MCF 10A (cell line): ENCODE results near the gene NAPB. TPM values are rescaled to one million over a fixed set of nuclear protein-coding genes. Genes with fewer than 3 reads are reported as not detected.

ENCODE experiments used
- BruUV-seq: library from RNA; stranded (reverse); fragments of 400-500 nt; replicated peaks from 2 replicates; lab custom pipeline; 2021; lab: Mats Ljungman, UMichigan
- CTCF ChIA-PET: fragments of 300-600 bp; sonication (Branson Sonifier 250); formaldehyde crosslinking; extraction: SDS; loops from one replicate; lab custom pipeline; 2021; ENCODE audit warnings: antibody characterized with exemption, inconsistent platforms; lab: Yijun Ruan, JAX
- POLR2A ChIA-PET: fragments of 300-600, 350-650 bp; sonication (Branson Sonifier 250); formaldehyde crosslinking; extraction: SDS; loops from one replicate; lab custom pipeline; 2020; ENCODE audit warnings: antibody characterized with exemption, inconsistent platforms; lab: Yijun Ruan, JAX
- DNase-seq: peaks from one replicate; pipeline ENCODE4 v3.0.0-alpha.2; 2018; ENCODE audit not compliant: unreplicated experiment
- H3K27ac Mint-ChIP-seq: one replicate; pipeline ENCODE4 v1.8.0; 2022; ENCODE audit warnings: mild to moderate bottlenecking, low read depth, mixed read lengths; ENCODE audit not compliant: unreplicated experiment
- H3K27me3 Mint-ChIP-seq: one replicate; pipeline ENCODE4 v1.8.0; 2022; ENCODE audit warnings: mixed read lengths; ENCODE audit not compliant: insufficient read depth, unreplicated experiment
- H3K36me3 Mint-ChIP-seq: one replicate; pipeline ENCODE4 v1.8.0; 2022; ENCODE audit warnings: mild to moderate bottlenecking, moderate library complexity, mixed read lengths; ENCODE audit not compliant: insufficient read depth, unreplicated experiment
- H3K4me1 Mint-ChIP-seq: one replicate; pipeline ENCODE4 v1.8.0; 2022; ENCODE audit warnings: mixed read lengths; ENCODE audit not compliant: insufficient read depth, unreplicated experiment
- H3K4me3 Mint-ChIP-seq: one replicate; pipeline ENCODE4 v1.8.0; 2022; ENCODE audit warnings: mild to moderate bottlenecking, moderate library complexity, mixed read lengths; ENCODE audit not compliant: unreplicated experiment
- H3K9me3 Mint-ChIP-seq: one replicate; pipeline ENCODE4 v1.8.0; 2022; ENCODE audit warnings: mixed read lengths; ENCODE audit not compliant: unreplicated experiment
- CTCF ChIP-seq: fragments of 200-600 bp; IDR thresholded peaks from one replicate; pipeline ENCODE4 v1.8.0; 2022; ENCODE audit warnings: antibody characterized with exemption, mild to moderate bottlenecking; ENCODE audit not compliant: unreplicated experiment
- intact Hi-C: fragments of 100-400 bp; cut with micrococcal nuclease; formaldehyde crosslinking; loops from 2 replicates; pipeline ENCODE4 v1.14.1; 2022
- total RNA-seq: library from RNA; stranded (reverse); gene quantifications from 2 replicates; pipeline ENCODE4 v1.2.3, GENCODE V29; 2022

NAPB gene
- total RNA-seq, 1 experiment from 2014 or later = 9.6 TPM

GRCh38 chr20:23390091-23390774 lies 31.1 kb downstream of the NAPB start:
- no peak for DNase-seq
- H3K36me3 Mint-ChIP-seq = peaks cover 60% of the 10 kb centered on the region
- CTCF ChIA-PET = interaction anchor here (0.6 to 2.3 kb wide), 8 partner anchors 9 to 698 kb away, joined by 3 to 13 read pairs (median 4); no protein-coding TSS in a partner anchor
- no TSS peak for BruUV-seq
- no peaks in the 10 kb centered on the region for H3K27me3 Mint-ChIP-seq
- H3K4me3 Mint-ChIP-seq = no peak overlapping the region
- POLR2A ChIA-PET = interaction anchor here (0.6 to 2.2 kb wide), 4 partner anchors 14 to 343 kb away, joined by 3 to 7 read pairs (median 6); no protein-coding TSS in a partner anchor
- H3K27ac Mint-ChIP-seq = no peak overlapping the region
- intact Hi-C loops = no loop called here
- H3K9me3 Mint-ChIP-seq = no peaks in the 10 kb centered on the region
- TF ChIP-seq CTCF = no peak
- H3K4me1 Mint-ChIP-seq = no peaks in the 10 kb centered on the region

GRCh38 chr20:23387118-23387443 lies 34.2 kb downstream of the NAPB start:
- no peak overlapping the region for H3K27ac Mint-ChIP-seq
- ChIA-PET POLR2A (interaction anchor here (0.7 to 1.7 kb wide), 2 partner anchors 13 to 29 kb away, joined by 3 to 5 read pairs; no protein-coding TSS in a partner anchor), CTCF (interaction anchor here (1.1 to 1.9 kb wide), 2 partner anchors 11 to 281 kb away, joined by 3 to 6 read pairs; no protein-coding TSS in a partner anchor)
- H3K27me3 Mint-ChIP-seq = no peaks in the 10 kb centered on the region
- H3K4me1 Mint-ChIP-seq = no peaks in the 10 kb centered on the region
- no TSS peak for BruUV-seq
- peaks cover 58% of the 10 kb centered on the region for H3K36me3 Mint-ChIP-seq
- H3K4me3 Mint-ChIP-seq = no peak overlapping the region
- H3K9me3 Mint-ChIP-seq = peaks cover 8% of the 10 kb centered on the region
- no peak for TF ChIP-seq CTCF
- intact Hi-C loops = no loop called here
- no peak for DNase-seq

- Mint-ChIP-seq H3K27ac (no peak overlapping the region), H3K4me1 (no peaks in the 10 kb centered on the region), H3K9me3 (peaks cover 8% of the 10 kb centered on the region), H3K36me3 (peaks cover 58% of the 10 kb centered on the region), H3K27me3 (no peaks in the 10 kb centered on the region), H3K4me3 (no peak overlapping the region)
- BruUV-seq = no TSS peak
- no peak for TF ChIP-seq CTCF
- intact Hi-C loops = no loop called here
- ChIA-PET POLR2A (interaction anchor here (0.7 to 1.7 kb wide), 2 partner anchors 12 to 28 kb away, joined by 3 to 5 read pairs; no protein-coding TSS in a partner anchor), CTCF (interaction anchor here (0.7 to 1.9 kb wide), 5 partner anchors 10 to 282 kb away, joined by 3 to 6 read pairs (median 3); no protein-coding TSS in a partner anchor)
- no peak for DNase-seq
Measured at GRCh38 chr20:23386304-23387117, 34.8 kb downstream of the NAPB start.

GRCh38 chr20:23381876-23382275 lies 39.4 kb downstream of the NAPB start:
- H3K4me1 Mint-ChIP-seq = no peaks in the 10 kb centered on the region
- peaks cover 8% of the 10 kb centered on the region for H3K9me3 Mint-ChIP-seq
- no TSS peak for BruUV-seq
- ChIA-PET CTCF (interaction anchor here (0.7 kb wide), 2 partner anchors 9 to 19 kb away, joined by 4 to 6 read pairs; no protein-coding TSS in a partner anchor), POLR2A (interaction anchor here (0.7 to 4.5 kb wide), 4 partner anchors 11 to 24 kb away, joined by 3 to 24 read pairs (median 4); no protein-coding TSS in a partner anchor)
- intact Hi-C loops = no loop called here
- no peak for TF ChIP-seq CTCF
- no peaks in the 10 kb centered on the region for H3K27me3 Mint-ChIP-seq
- peaks cover 85% of the 10 kb centered on the region for H3K36me3 Mint-ChIP-seq
- no peak for DNase-seq
- no peak overlapping the region for H3K27ac Mint-ChIP-seq
- H3K4me3 Mint-ChIP-seq = no peak overlapping the region
